Muscle layer of duodenum (tissue), 2 donors: ENCODE measurements around the gene POLR3C.

Source experiments
- H3K27ac ChIP-seq: one replicate; pipeline ENCODE4 v1.7.0; 2013; ENCODE audit warnings: mild to moderate bottlenecking, low read length
- H3K27me3 ChIP-seq: one replicate; pipeline ENCODE4 v1.7.0; 2013; ENCODE audit warnings: low read depth, mild to moderate bottlenecking, control low read depth, low read length
- H3K36me3 ChIP-seq, 2 donors: one replicate each; pipeline ENCODE4 v1.7.0; 2013; ENCODE audit warnings: low read length in 2 of 2, control low read depth in 1 of 2, mild to moderate bottlenecking in 1 of 2; ENCODE audit not compliant: insufficient read depth in 2 of 2, control insufficient read depth in 1 of 2
- H3K4me1 ChIP-seq, 2 donors: one replicate each; pipeline ENCODE4 v1.7.0; 2013; ENCODE audit warnings: low read length in 2 of 2, mild to moderate bottlenecking in 2 of 2, control low read depth in 1 of 2, moderate library complexity in 1 of 2; ENCODE audit not compliant: insufficient read depth in 2 of 2, control insufficient read depth in 1 of 2
- H3K4me3 ChIP-seq, 2 donors: one replicate each; pipeline ENCODE4 v1.7.0; 2013; ENCODE audit warnings: low read length in 2 of 2, low read depth in 1 of 2, mild to moderate bottlenecking in 1 of 2
- H3K9me3 ChIP-seq, 2 donors: one replicate each; pipeline ENCODE4 v1.7.0; 2013; ENCODE audit warnings: low read length in 2 of 2, control low read depth in 1 of 2, mild to moderate bottlenecking in 1 of 2; ENCODE audit not compliant: control insufficient read depth in 1 of 2
- donor health status: healthy.

POLR3C gene

GRCh38 chr1:145893306-145894055 lies 69.5 kb downstream of the POLR3C start:
- Histone ChIP-seq H3K27ac (peak overlapping the region; percentile 81), H3K4me1 (peaks cover 8 to 17% of the 10 kb centered on the region in 2 donors), H3K27me3 (no peaks in the 10 kb centered on the region), H3K4me3 (no peak overlapping the region), H3K9me3 (no peaks in the 10 kb centered on the region), H3K36me3 (peaks cover 0 to 4% of the 10 kb centered on the region in 2 donors)
